Hematopoietic multipotent progenitor cell treated with erythropoietin and hydrocortisone succinate and interleukin-3 and kit ligand, for 8 days (in vitro differentiated cells): ENCODE data around the gene ERICH4.
"Not testable (repeated sequence)": the region's sequence is repeated elsewhere in the genome, so short reads cannot be mapped to it uniquely, and the experiment has no call there.

Experiments
- DNase-seq: peaks from one replicate; pipeline ENCODE4 v3.0.0-alpha.2; 2015

ERICH4 gene

DNA sequence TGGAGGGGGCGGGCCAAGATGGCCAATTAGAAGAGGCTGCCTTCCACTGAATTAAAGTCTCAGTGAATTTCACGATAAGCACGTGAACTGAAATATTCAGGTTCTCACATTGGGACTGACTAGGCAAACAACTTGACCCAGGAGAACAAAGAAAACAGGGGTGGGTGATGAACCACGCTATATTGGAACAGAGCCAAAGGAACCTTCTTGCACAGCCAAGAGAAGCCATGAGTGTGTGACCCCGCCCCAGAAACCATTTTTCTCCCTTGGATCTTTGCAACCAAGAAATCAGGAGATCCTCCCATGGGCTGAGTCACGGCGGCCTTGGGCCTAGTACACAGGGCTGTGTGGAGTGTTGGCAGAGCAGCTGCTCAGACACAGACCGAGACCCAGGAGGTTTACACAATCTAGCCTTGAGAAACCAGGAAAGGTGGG is 36.8 kb downstream of the ERICH4 start:
- no peak for DNase-seq

DNA sequence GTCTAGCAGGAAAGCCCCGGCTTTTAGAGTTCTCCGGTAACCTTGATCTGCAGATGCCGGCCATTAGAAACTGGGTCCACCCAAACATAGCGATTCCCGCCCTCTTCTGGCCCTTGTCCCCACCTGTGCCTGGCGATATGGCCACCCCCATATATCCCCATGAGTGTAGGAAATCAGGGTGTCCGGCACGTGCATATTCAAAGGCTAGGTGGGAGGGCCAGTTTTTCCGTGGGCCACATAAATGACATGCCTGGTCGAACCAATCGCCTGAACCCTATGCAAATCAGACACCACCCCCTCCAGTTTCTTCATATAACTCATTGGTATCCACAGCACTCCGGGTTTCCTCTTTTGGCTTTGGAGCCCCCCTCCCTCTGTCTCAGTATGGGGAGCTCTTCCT is 37.4 kb downstream of the ERICH4 start:
- DNase-seq = no peak

DNA sequence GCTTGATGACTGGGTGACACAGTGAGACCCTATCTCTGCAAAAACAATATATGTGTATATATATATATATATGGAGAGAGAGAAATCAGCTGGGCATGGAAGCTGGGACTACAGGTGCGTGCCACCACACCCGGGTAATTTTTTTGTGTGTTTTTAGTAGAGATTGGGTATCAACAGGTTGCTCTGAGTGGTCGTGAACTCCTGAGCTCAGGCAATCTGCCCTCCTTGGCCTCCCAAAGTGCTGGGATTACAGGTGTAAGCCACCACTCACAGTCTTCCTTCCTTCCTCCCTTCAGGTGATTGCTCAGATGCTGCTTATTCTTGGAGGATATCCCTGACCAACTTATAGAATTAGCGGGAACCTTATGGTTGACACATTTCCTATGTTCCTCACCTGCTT is 41.9 kb downstream of the ERICH4 start:
- DNase-seq = no peak

DNA sequence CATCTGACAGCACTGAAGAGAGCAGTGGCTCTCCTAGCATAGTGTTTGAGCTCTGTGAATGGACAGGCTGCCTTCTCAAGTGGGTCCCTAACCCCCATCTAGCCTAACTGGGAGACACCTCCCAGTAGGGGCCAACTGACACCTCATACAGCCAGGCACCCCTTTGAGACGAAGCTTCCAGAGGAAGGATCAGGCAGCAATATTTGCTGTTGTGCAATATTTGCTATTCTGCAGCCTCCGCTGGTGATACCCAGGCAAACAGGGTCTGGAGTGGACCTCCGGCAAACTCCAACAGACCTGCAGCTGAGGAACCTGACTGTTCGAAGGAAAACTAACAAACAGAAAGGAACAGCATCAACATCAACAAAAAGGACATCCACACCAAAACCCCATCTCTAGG is 44.0 kb downstream of the ERICH4 start:
- not testable (repeated sequence) for DNase-seq

DNA sequence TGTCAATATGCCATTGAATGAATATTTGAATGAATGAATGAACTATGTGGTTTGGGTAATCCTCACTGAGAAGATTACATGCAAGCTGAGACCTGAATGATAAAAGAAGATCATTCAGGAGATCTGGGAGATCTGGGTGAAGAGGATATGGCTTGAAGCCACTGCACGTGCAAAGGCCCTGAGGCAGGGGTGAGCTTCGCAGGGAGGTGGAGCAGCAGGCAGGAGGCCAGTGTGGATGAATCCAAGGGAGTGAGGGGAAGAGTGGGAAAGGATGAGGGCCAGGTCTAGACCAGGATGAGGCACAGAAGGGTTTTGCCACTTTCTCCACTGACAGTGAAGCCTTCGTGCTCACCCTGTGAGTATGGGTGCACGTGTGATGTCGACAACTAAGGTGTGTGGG is 49.9 kb downstream of the ERICH4 start:
- no peak for DNase-seq
